Endothelial cell of umbilical vein (primary cell): ENCODE results near the gene CEP78. TPM values are rescaled to one million over a fixed set of nuclear protein-coding genes. Genes with fewer than 3 reads are reported as not detected.

Source experiments
- Bru-seq: library from RNA; stranded (reverse); fragments of 400-500 nt; gene quantifications from one replicate; lab custom pipeline; 2021; lab: Mats Ljungman, UMichigan
- BruChase-seq, 2 experiments: library from RNA; stranded (reverse); fragments of 400-500 nt; gene quantifications; one replicate each; lab custom pipeline; 2021; lab: Mats Ljungman, UMichigan
- BruUV-seq: library from RNA; stranded (reverse); fragments of 400-500 nt; replicated peaks from 2 replicates; lab custom pipeline; 2021; lab: Mats Ljungman, UMichigan
- CTCF ChIA-PET: fragments of 300-600, 350-600 bp; sonication (Branson Sonifier 250); formaldehyde crosslinking; loops from one replicate; lab custom pipeline; 2021; ENCODE audit warnings: antibody characterized with exemption, inconsistent platforms; lab: Charles Lee
- POLR2A ChIA-PET: fragments of 300-600, 350-600 bp; sonication (Branson Sonifier 250); formaldehyde crosslinking; loops from one replicate; lab custom pipeline; 2021; ENCODE audit warnings: antibody characterized with exemption, inconsistent platforms; lab: Charles Lee
- DNase-seq: peaks from one replicate; pipeline ENCODE4 v3.0.0-alpha.2; 2011; ENCODE audit warnings: low read depth, low spot score
- FAIRE-seq: peaks from 2 replicates; lab custom pipeline; 2011; peaks lifted over from hg19 to GRCh38; lab: Jason Lieb, UNC
- H2AFZ ChIP-seq: 2 replicates; pipeline ENCODE4 v1.6.0; 2012; ENCODE audit warnings: low read depth, low read length, control low read depth, inconsistent platforms
- H3K27ac ChIP-seq: 2 replicates; pipeline ENCODE4 v1.5.1; 2011; ENCODE audit warnings: low read depth, mild to moderate bottlenecking, control low read depth, low read length, moderate library complexity; ENCODE audit not compliant: insufficient read depth
- H3K27me3 ChIP-seq, 2 experiments: 2 replicates each; pipeline versions ENCODE4 v1.6.0 to v1.6.1; 2011; ENCODE audit warnings: low read length in 2 of 2, mixed read lengths in 1 of 2; ENCODE audit not compliant: control insufficient read depth in 2 of 2, insufficient read depth in 2 of 2
- H3K36me3 ChIP-seq, 2 experiments: 2 replicates in 1 of 2; 3 replicates in 1 of 2; pipeline ENCODE4 v1.5.1; 2011; ENCODE audit warnings: low read length in 2 of 2, mild to moderate bottlenecking in 1 of 2, moderate library complexity in 1 of 2; ENCODE audit not compliant: control insufficient read depth in 2 of 2, insufficient read depth in 2 of 2; ENCODE audit errors: extremely low read depth in 1 of 2
- H3K4me1 ChIP-seq: 3 replicates; pipeline ENCODE4 v1.5.1; 2011; ENCODE audit warnings: mild to moderate bottlenecking, low read length; ENCODE audit not compliant: control insufficient read depth, insufficient read depth; ENCODE audit errors: extremely low read depth
- H3K4me2 ChIP-seq: 2 replicates; pipeline ENCODE4 v1.6.1; 2011; ENCODE audit warnings: low read length, control low read depth, mixed read lengths; ENCODE audit not compliant: insufficient read depth
- H3K4me3 ChIP-seq, 3 experiments: fragments of 200-600 bp in 1 of 3; sonication (generic), shearing (Covaris generic) in 1 of 3; replicated peaks in 1 of 3; 2 replicates each; pipeline ENCODE4 v1.5.1; 2011 to 2016; ENCODE audit warnings: control low read depth in 3 of 3, low read length in 3 of 3, mild to moderate bottlenecking in 2 of 3, inconsistent platforms in 1 of 3, low read depth in 1 of 3, moderate library complexity in 1 of 3; ENCODE audit not compliant: insufficient read depth in 1 of 3
- H3K79me2 ChIP-seq: 2 replicates; pipeline ENCODE4 v1.6.0; 2012; ENCODE audit warnings: low read length, inconsistent platforms; ENCODE audit not compliant: control insufficient read depth, insufficient read depth
- H3K9ac ChIP-seq: replicated peaks from 2 replicates; pipeline ENCODE3; 2011; ENCODE audit warnings: low read length, control low read depth; ENCODE audit not compliant: insufficient read depth; ENCODE audit errors: extremely low read depth
- H3K9me1 ChIP-seq: replicated peaks from 3 replicates; pipeline ENCODE4 v1.6.0; 2011; ENCODE audit warnings: mild to moderate bottlenecking, low read length; ENCODE audit not compliant: control insufficient read depth, insufficient read depth; ENCODE audit errors: extremely low read depth
- H3K9me3 ChIP-seq: replicated peaks from 2 replicates; pipeline ENCODE4 v1.5.1; 2012; ENCODE audit warnings: low read length, inconsistent platforms; ENCODE audit not compliant: control insufficient read depth, insufficient read depth
- H4K20me1 ChIP-seq: replicated peaks from 2 replicates; pipeline ENCODE3; 2011; ENCODE audit warnings: mild to moderate bottlenecking, low read length; ENCODE audit not compliant: control insufficient read depth, insufficient read depth; ENCODE audit errors: extremely low read depth
- CTCF ChIP-seq, 2 donors: IDR thresholded peaks; 1 replicate in 1 of 2; 2 replicates in 1 of 2; pipeline ENCODE4 v1.5.1; 2011; ENCODE audit warnings: low read length in 2 of 2, mild to moderate bottlenecking in 2 of 2, moderate library complexity in 2 of 2, control low read depth in 1 of 2, inconsistent platforms in 1 of 2, low read depth in 1 of 2; ENCODE audit not compliant: insufficient read depth in 1 of 2; ENCODE audit errors: extremely low read depth in 1 of 2
- POLR2A ChIP-seq: IDR thresholded peaks from 2 replicates; pipeline ENCODE4 v1.6.1; 2012; ENCODE audit warnings: low read depth, mild to moderate bottlenecking, control low read depth, low read length
- POLR2AphosphoS5 ChIP-seq: IDR thresholded peaks from 2 replicates; pipeline ENCODE4 v1.6.1; 2012; ENCODE audit warnings: low read depth, mild to moderate bottlenecking, control low read depth, low read length, moderate library complexity; ENCODE audit not compliant: insufficient read depth
- dilution Hi-C: fragments of 300-500 bp; cut with MboI; formaldehyde crosslinking; loops from one replicate; pipeline ENCODE4 v1.15.0; 2019; ENCODE audit warnings: low sequenced_read_pairs; ENCODE audit not compliant: extremely low pct_ligation_motif_present
- intact Hi-C: fragments of 100-400 bp; cut with micrococcal nuclease; formaldehyde crosslinking; loops from one replicate; pipeline ENCODE4 v1.10.0; 2022
- long read RNA-seq: library from polyadenylated mRNA; stranded (forward); transcript quantifications from one replicate; pipeline ENCODE4 v2.0.0, GENCODE V29; 2021
- polyA minus RNA-seq, 3 experiments: library from RNA; depleted of rRNA, polyadenylated mRNA; stranded (reverse); fragments of >200 nt; gene quantifications; 1 replicate in 1 of 3; 2 replicates in 2 of 3; pipeline ENCODE4 v1.2.3, GENCODE V29; 2011
- polyA plus RNA-seq, 4 experiments: library from polyadenylated mRNA; depleted of rRNA in 3 of 4; stranded (reverse) in 3 of 4; unstranded in 1 of 4; fragments of >200 nt; gene quantifications; 2 replicates each; pipeline versions ENCODE4 v1.2.1 to v1.2.3, GENCODE V29; 2011 to 2012; ENCODE audit warnings: missing spikeins in 1 of 4
- total RNA-seq: library from RNA; stranded (reverse); gene quantifications from 2 replicates; pipeline ENCODE4 v1.2.3, GENCODE V29; 2021

CEP78 gene
- total RNA-seq (30.2 and 35.9 TPM in 2 replicates), polyA plus RNA-seq (6.5 and 6.9 TPM in 2 replicates), polyA minus RNA-seq (11.5 and 13.3 TPM in 2 replicates), Bru-seq, nascent RNA (percentile 65 among the genes with signal in this experiment), BruChase-seq, experiment 1, labeled RNA remaining after a 6-hour chase (percentile 70 among the genes with signal in this experiment), BruChase-seq, experiment 2, labeled RNA remaining after a 2-hour chase (percentile 70 among the genes with signal in this experiment)
- 10.2 and 11.9 TPM in 2 replicates for polyA plus RNA-seq (2011; cell fraction: cytosol; rRNA removed)
- polyA plus RNA-seq (2011; cell fraction: nucleus; rRNA removed), result 19.1 and 28.4 TPM in 2 replicates
- 13.8 and 22.5 TPM in 2 replicates for polyA plus RNA-seq (2012)
- 17.6 TPM for polyA minus RNA-seq (2011; cell fraction: cytosol; rRNA and poly(A)+ RNA removed)
- polyA minus RNA-seq (2011; cell fraction: nucleus; rRNA and poly(A)+ RNA removed), result 17.6 and 22.6 TPM in 2 replicates
- long read RNA-seq, full-length matches to known transcripts, result 32 of 44 reads
- long read RNA-seq, partial matches to known transcripts, result 1 of 44 reads
- long read RNA-seq, other reads (novel, unspliced or antisense), result 11 of 44 reads

GRCh38 chr9:78235762-78236550 is at the start of gene CEP78:
CEP78 (plus strand) TSS chr9:78236075; CDS start chr9:78236351, 276 bp downstream.
- TSS peak; percentile 48 for BruUV-seq
- FAIRE-seq, result peak; percentile 97
- CTCF ChIA-PET, result interaction anchor here (0.7 to 3.6 kb wide), 4 partner anchors 91 to 259 kb away, joined by 3 to 9 read pairs (median 5); no protein-coding TSS in a partner anchor
- intact Hi-C loops, result loop anchor here (1.0 to 10.0 kb wide), 2 partner anchors 61 to 721 kb away; partner anchors contain the start of gene PSAT1
- dilution Hi-C loops, result no loop called here
- Histone ChIP-seq H3K9me3 (no peaks in the 10 kb centered on the region), H3K9me1 (no peaks in the 10 kb centered on the region), H3K27me3 (no peaks in the 10 kb centered on the region), H2AFZ (peak within 1 kb of the TSS; percentile 86), H3K36me3 (peaks cover 0 to under 1% of the 10 kb centered on the region in 2 experiments), H3K9ac (peak within 1 kb of the TSS; percentile 76), H3K79me2 (peaks cover 15% of the 10 kb centered on the region), H4K20me1 (no peaks in the 10 kb centered on the region), H3K4me1 (peaks cover 6% of the 10 kb centered on the region), H3K4me3 (peak within 1 kb of the TSS; percentile 72 to 78 (median 76)), H3K4me2 (peak within 1 kb of the TSS; percentile 86), H3K27ac (peak within 1 kb of the TSS; percentile 55)
- DNase-seq, result peak; percentile 95
- no peak for TF ChIP-seq CTCF (IDR thresholded peaks at IDR 0.05; ENCODE audit: extremely low read depth in 1 of 2, insufficient read depth in 1 of 2, low read depth in 1 of 2, low read length in 2 of 2)
- peak; percentile 76 for TF ChIP-seq POLR2A
- TF ChIP-seq POLR2AphosphoS5, result peak; percentile 91
- POLR2A ChIA-PET, result no interaction called here
